Breast epithelium (tissue), 3 donors: ENCODE measurements around the gene TMEM179.

ENCODE experiments used
- CTCF ChIP-seq, 3 donors: fragments of 450-650 bp; IDR thresholded peaks; one replicate each; pipeline ENCODE4 v1.5.1; 2016 to 2017; ENCODE audit warnings: antibody characterized with exemption in 3 of 3, mild to moderate bottlenecking in 3 of 3, moderate library complexity in 3 of 3
- POLR2A ChIP-seq: fragments of 450-650 bp; IDR thresholded peaks from one replicate; pipeline ENCODE4 v1.6.1; 2016; ENCODE audit warnings: antibody characterized with exemption, mild to moderate bottlenecking, moderate library complexity
- POLR2AphosphoS5 ChIP-seq, 3 donors: sonication (generic); formaldehyde crosslinking; IDR thresholded peaks; one replicate each; pipeline ENCODE4 v1.6.1; 2017; ENCODE audit warnings: antibody characterized with exemption in 3 of 3

GRCh38 chr14:104642540-104642868 lies 37.9 kb upstream of the TMEM179 start:
- TF ChIP-seq CTCF (IDR thresholded peaks at IDR 0.05), result no peak
- no peak for TF ChIP-seq POLR2A
- TF ChIP-seq POLR2AphosphoS5 (IDR thresholded peaks at IDR 0.05), result no peak
